ENCODE measurements around the gene CES3.
"Not testable (repeated sequence)": the region's sequence is repeated elsewhere in the genome, so short reads cannot be mapped to it uniquely, and the experiment has no call there.

CES3 gene

DNA sequence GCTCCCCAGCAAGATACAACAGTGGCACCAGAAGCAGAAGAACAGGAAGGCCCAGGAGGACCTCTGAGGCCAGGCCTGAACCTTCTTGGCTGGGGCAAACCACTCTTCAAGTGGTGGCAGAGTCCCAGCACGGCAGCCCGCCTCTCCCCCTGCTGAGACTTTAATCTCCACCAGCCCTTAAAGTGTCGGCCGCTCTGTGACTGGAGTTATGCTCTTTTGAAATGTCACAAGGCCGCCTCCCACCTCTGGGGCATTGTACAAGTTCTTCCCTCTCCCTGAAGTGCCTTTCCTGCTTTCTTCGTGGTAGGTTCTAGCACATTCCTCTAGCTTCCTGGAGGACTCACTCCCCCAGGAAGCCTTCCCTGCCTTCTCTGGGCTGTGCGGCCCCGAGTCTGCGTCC lies 11.9 kb downstream of the CES3 start:
- DNase-seq = no peak

DNA sequence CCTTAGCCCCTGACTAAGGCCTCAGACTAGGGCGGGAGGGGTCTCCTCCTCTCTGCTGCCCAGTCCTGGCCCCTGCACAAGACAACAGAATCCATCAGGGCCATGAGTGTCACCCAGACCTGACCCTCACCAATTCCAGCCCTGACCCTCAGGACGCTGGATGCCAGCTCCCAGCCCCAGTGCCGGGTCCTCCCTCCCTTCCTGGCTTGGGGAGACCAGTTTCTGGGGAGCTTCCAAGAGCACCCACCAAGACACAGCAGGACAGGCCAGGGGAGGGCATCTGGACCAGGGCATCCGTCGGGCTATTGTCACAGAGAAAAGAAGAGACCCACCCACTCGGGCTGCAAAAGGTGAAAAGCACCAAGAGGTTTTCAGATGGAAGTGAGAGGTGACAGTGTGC lies 12.7 kb downstream of the CES3 start:
- DNase-seq = no peak

DNA sequence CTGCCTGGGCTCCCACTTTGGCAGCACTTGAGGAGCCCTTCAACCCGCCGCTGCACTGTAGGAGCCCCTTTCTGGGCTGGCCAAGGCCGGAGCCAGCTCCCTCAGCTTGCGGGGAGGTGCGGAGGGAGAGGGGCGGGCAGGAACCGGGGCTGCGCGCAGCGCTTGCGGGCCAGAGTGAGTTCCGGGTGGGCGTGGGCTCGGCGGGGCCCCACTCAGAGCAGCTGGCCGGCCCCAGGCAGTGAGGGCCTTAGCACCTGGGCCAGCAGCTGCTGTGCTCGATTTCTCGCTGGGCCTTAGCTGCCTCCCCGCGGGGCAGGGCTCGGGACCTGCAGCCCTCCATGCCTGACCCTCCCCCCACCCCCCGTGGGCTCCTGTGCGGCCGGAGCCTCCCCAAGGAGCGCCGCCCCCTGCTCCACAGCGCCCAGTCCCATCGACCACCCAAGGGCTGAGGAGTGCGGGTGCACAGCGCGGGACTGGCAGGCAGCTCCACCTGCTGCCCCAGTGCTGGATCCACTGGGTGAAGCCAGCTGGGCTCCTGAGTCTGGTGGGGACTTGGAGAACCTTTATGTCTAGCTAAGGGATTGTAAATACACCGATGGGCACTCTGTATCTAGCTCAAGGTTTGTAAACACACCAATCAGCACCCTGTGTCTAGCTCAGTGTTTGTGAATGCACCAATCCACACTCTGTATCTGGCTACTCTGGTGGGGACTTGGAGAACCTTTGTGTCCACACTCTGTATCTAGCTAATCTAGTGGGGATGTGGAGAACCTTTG lies 13.3 kb downstream of the CES3 start:
- DNase-seq = not testable (repeated sequence)

DNA sequence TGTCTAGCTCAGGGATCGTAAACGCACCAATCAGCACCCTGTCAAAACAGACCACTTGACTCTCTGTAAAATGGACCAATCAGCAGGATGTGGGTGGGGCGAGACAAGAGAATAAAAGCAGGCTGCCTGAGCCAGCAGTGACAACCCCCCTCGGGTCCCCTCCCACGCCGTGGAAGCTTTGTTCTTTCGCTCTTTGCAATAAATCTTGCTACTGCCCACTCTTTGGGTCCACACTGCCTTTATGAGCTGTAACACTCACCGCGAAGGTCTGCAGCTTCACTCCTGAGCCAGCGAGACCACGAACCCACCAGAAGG lies 13.8 kb downstream of the CES3 start:
- not testable (repeated sequence) for DNase-seq

DNA sequence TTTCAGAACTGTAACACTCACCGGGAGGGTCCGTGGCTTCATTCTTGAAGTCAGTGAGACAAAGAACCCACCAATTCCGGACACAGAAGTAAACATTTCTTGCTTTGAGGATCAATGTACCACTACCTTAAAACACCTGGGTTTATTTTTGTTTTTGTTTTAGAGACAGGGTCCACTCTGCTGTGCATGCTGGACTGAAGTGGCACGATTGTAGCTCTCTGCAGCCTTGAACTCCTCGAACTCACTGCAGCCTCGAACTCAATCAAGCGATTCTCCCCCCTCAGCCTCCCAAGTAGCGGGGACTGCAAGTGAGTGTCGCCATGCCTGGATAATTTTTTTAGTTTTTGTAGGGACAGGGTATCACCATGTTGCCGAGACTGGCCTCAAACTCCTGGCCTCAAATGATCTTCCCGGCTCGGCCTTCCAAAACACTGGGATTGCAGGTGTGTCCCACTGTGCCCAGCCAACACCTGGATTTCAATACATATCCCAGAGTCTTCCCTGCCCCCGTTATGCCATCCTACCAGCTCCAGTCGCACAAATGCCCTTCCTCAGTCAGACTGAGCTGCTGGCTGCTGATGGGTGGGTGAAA lies 14.3 kb downstream of the CES3 start:
- no peak for DNase-seq

DNA sequence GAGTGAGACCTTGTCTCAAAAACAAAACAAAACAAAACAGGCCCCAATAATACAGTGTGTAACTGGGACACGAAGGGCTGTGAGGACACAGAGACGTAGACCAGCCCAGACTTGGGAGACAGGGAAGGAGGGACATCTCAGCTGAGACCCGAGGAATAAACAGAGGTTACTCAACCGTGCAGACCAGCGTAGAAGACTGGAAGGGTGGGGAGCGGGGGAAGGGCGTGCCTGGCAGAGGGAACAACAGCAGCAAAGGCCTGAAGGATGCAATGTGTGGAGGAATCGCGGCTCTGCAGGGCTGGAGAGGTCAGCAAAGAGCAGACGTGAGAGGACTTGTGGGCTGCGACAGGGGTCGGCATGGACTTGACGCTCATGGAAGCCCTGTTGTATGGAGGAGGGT lies 15.7 kb downstream of the CES3 start:
- no peak for DNase-seq

DNA sequence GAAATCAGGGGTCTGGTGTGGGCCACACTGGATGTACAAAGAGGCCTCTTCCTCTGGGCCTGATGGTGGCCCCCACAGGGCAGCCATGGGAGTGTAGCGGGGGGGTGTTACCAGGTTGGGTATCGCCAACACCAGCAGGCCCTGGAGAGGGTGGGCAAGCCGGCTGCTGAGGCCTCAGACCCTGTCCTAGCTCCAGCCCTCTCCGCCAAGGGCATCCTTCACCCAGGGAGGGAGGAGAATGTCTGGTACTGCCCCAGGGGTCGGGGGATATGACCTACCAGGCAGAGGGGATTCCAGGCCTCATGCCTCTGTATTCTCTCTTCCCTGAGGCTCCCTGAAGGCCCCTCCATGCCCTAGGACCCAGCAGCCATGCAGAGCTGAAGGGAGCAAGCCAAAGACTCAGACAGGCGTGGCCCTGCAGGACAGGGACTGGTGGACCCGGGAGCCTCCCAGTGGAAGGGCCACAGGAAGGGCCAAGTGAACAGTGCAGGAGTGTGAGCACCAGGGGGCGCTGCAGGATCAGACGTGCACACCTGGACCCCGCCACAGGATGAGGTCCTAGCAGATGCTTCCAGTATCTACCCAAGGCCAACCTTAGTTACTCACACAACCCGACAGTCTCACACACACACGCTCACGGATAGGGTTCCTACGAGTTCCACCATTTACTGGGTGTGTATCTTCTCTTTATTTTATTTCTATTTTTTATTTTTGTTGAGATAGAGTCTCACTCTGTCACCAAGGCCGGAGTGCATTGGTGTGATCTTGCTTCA lies 16.5 kb downstream of the CES3 start:
- peak; percentile 76 for DNase-seq

DNA sequence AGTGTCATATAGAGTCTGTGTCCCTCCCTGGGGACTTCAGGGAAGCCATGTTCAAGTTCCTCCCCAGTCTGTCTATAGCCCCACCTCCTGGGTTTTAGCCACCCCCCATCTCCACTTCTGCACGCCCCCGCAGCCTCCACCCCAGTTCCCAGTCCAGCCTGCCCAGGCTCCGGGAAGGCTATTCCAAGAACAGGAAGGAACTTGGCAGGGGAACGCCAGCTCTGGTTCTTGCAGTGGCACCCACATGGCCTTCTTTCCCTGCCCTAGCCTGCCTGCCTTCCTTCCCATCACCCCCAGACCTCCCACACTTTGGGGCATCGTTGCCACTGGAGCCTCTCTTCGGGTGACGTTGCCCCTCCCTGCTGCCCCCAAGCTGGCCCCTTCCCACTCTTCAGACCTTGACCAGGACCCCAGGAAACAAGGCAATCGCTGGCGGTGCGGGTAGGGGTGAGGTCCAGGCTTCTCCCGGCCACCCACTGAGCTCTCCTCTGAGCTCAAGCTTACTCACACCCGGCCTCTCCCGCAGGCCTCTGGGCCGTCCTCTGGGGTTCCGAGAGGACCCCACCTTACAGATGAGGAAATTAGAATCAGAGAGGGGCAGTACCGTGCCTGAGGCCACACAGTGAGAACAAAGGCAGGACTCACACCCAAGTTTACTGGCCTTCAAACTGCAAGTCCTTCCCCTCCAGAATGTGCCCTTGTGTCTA lies 18.1 kb downstream of the CES3 start:
- DNase-seq = no peak

DNA sequence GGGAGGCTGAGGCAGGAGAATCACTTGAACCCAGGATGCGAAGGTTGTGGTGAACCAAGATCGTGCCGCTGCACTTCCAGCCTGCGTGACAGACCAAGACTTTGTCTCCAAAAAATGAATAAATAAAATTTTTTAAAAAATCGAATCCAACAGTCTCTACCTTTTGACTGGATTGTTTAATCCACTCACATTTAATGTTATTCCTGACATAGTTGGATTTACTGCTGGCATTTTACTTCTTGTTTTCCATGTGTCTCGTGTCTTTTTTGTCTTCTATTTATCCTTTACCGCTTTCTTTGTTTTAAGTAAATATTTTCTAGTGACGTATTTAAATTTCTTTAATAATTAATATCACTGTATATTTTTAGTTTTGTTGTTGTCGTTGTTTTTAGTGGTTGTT lies 22.0 kb downstream of the CES3 start:
- DNase-seq = no peak

DNA sequence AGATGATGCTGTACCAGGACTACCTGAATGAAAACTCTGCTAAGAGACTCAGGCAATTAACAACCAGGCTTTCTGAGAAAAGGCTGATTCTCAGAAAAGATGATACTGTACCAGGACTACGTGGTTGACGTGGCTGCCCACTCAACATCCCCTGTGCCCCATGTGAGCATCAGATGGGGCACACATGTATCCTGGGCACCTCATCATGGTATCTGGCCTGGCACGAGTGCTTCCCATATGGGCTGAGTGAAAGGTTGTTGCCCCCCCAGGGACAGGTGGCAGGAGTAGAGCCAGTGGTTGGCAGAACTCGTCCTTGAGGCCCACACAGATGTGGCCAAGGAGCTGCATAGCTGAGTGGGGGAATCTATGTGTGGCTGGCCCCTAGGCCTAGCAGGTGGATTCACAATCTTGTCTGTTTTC lies 23.8 kb downstream of the CES3 start:
- DNase-seq = no peak

DNA sequence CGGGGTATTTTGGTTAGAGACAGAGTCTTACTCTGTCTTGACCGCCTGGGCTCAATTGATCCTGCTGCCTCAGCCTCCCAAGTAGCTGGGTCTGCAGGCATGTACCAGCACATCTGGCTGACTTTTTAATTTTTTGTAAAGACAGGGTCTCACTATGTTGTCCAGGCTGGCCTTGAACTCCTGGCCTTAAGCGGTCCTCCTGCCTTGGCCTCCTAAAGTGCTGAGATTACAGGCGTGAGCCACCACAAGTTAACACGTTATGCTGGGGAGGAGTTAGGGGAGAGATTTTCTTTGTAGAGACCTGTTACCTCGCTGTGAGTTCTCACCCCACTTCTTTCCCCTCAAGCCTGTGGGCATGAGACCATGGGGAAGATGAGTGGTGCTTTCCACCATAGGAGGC lies 25.5 kb downstream of the CES3 start:
- DNase-seq = no peak

DNA sequence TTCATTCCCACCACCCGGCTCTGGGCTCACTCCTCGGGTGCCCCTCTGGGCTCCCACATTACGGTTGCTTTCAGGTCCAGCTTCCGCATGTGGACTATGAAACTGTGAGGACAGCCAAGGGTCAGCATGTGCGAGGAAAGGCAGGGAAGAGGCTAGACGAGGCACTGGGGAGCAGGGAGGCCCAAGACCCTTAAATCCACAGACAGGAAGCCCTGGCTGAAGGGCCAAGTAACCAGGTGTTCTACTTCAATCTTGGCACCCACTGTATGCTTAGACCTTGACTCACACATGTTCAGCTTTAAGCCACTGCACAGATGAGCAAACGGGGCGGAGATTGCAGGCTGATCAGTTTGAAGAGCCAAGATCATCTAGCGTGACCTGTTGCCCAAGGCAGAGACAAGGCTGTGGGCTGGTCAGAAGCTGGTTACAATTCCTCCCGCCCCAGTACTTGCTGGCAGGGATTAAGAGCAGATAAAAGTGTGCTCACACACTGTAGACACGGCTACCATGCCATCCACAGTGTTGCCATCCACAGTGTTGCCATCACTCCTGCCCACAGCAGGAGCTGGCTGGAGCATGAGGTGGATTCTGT lies 27.2 kb downstream of the CES3 start, which contains the start of gene CES4A:
Gene CES4A, plus strand, starts transcription at position 393 of the 592 bp plus-strand sequence. Its CDS starts 184 bp downstream, at position 577.
- no peak for DNase-seq

DNA sequence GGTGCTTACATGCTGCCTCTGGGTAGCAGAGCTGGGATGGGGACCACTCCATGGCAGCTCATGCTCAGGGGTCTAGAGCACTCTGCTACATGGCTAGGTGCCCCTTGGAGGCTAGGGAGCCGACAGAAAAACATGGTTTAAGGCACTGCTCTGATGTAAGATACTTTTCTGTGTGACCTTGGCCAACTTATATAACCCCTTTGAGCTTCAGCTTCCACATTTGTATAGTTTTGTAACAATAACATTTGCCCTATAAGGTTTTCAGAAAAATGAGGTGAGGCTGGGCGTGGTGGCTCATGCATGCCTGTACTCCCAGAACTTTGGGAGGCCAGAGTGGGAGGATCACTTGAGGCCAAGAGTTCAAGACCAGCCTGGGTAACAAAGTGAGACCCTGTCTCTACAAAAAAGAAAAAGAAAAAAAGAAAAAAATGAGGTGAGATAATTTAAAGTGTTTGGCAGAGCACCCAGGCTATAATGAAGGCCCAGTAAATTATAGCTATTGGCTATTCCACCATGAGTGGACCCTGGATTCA lies 30.5 kb downstream of the CES3 start:
- DNase-seq = no peak

DNA sequence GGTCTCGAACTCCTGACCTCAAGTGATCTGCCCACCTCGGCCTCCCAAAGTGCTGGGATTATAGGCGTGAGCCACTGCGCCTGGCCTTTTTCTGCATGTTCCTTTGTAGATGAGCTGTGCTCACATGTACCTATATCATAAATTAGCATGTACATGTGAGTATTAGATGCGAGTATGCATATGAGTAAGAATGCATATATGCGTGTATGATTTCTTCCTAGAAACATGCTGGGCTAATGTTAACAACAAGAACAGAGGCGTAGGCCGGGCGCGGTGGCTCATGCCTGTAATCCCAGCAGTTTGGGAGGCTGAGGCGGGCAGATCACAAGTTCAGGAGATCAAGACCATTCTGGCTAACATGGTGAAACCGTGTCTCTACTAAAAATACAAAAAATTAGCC lies 32.5 kb downstream of the CES3 start:
- not testable (repeated sequence) for DNase-seq

DNA sequence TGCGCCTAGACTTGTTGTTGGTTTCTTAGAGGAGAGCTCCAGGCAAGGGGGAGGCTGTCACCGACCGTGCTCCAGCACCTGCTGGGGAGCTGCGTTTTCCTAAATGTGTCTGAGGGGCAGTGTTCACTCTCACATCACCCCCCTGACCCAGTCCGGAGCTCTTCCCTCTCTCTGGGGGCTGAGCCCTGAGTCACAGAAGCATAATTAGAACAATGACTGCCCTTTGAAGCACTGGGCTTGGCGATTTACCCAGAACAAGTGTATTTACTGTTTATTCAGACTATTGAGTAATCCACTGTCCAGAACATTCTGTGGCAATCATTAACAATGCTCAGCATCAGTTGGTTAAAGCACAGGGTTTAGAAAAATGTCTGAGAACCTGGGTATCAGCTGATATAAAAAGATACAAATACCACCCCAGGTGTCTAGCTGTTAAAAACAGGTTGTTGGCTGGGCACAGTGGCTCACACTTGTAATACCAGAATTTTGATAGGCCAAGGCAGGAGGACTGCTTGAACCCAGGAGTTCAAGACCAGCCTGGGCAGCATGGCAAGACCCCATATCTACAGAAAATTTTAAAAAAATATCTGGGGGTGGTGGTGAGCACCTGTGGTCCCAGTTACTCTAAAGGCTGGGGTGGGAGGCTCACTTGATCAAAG lies 35.4 kb downstream of the CES3 start:
- DNase-seq = no peak

DNA sequence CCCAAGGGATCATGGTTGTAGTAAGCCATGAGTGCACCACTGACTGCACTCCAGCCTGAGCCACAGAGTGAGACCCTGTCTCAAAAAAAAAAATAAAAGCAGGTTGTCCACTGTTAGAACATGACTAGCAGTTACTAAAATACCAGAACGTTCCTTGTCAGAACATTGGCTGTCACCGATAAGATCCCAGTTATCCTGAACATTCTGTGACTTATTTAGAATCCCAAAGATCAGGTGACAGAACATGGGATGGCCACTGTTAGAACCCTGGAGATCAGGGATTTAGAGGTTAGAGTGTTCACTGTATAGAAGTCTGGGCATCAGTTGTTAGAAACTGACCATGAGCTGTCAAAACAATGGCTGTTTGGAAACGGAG lies 35.9 kb downstream of the CES3 start:
- no peak for DNase-seq

DNA sequence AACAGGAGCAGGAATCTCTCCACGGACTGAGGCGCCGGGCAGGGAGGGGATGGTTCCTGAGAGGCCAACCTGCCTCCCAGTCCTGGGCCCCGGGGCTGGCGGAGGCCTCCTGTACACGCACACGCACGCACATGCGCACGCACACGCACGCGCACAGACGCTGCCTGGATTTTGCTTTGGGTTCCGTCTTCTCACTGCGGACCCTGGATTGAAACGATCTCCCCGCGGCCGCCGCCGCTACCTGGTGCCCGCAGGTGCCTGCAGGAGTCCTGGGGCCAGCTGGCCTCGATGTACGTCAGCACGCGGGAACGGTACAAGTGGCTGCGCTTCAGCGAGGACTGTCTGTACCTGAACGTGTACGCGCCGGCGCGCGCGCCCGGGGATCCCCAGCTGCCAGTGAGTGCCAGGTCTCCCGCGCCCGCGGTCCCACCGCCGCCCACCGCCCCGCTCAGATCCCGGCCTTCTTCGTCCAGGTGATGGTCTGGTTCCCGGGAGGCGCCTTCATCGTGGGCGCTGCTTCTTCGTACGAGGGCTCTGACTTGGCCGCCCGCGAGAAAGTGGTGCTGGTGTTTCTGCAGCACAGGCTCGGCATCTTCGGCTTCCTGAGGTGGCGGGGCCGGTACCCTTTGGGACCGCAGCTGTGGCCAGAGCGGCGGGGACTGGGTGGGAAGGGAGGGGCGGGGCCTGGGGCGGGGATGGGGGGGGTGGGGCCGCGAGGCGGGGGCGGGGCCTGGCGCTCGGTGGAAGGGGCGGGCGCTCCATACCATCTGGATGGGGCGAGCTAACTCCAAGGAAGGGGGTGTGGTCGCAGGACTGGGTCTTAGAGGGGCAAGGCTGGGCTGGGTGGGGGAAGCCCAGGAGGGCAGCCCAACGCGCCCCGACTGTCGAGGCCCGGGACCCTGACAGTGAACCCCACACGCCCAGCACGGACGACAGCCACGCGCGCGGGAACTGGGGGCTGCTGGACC lies 39.6 kb downstream of the CES3 start:
- DNase-seq = peak; percentile 78

DNA sequence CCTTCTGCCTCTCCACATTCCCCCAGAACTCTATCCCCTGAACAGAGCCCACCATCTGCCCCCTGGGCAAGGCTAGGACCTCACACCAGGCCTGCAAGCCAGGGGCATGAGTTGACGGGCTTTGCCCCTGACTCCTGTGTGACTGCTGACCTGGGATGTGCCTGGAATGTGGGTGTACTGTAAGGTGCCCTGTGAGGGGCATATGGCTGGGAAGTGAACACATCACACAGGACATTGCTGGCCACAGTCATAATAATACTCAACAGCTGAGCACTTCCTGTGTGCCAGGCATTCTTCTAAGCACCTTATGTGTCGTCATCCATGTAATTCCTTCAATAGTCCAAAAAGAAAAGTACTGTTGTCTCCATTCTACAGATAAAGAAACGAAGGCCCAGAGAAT lies 40.7 kb downstream of the CES3 start:
- no peak for DNase-seq

DNA sequence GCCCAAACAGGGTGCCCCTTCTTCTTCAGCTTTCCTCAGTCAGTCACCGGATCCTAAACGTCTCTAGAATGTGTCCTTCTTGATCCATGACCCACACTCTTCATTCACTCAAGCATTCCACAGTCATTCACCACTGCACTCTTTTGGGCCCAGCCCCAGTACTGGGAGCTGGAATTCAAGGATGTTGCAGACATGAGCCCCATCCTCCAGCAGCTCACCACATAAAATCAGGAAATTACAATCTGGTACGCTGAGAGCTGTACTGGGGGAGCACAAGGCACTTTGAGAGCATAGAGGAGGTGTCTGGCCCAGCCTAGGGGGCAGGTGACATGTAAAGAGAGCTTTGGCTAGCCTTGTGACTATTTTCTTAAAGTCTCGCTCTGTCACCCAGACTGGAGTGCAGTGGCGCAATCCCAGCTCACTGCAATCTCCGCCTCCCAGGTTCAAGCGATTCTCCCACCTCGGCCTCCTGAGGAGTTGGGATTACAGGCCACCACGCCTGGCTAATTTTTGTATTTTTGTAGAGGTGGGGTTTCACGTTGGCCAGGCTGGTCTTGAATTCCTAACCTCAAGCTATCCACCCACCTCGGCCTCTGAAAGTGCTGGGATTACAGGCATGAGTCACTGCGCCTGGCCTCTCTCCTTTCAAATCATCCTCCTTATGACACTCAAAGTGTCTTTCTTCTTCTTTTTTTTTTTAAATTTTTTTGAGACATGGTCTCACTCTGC lies 46.0 kb downstream of the CES3 start:
- no peak for DNase-seq

DNA sequence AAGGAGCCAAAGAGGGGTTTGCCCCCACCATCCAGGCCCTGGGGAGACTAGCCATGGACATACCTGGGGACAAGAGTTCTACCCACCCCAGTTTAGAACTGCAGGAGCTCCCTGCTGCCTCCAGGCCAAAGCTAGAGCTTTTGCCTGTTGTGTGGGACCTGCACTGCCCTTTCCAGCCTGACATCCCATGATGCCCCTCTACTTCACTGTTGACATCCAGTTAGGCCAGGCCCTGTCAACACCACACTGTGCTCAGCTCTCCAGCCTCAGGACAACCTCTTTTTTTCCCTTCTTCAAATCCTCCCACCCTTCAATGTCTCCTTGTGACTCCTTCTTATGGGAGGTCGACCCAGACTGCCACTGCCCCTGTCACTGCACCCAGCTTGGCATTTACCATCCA lies 48.1 kb downstream of the CES3 start:
- DNase-seq = no peak

All from NCI-H345 (cell line).